Smooth muscle cell of the pulmonary artery (primary cell): ENCODE measurements around the gene NEDD1. TPM values are rescaled to one million over a fixed set of nuclear protein-coding genes. Genes with fewer than 3 reads are reported as not detected.

Source experiments
- total RNA-seq: library from RNA; depleted of rRNA; stranded (reverse); fragments of >200 nt; gene quantifications from 2 replicates; pipeline ENCODE4 v1.2.3, GENCODE V29; 2014

Gene NEDD1, protein sequence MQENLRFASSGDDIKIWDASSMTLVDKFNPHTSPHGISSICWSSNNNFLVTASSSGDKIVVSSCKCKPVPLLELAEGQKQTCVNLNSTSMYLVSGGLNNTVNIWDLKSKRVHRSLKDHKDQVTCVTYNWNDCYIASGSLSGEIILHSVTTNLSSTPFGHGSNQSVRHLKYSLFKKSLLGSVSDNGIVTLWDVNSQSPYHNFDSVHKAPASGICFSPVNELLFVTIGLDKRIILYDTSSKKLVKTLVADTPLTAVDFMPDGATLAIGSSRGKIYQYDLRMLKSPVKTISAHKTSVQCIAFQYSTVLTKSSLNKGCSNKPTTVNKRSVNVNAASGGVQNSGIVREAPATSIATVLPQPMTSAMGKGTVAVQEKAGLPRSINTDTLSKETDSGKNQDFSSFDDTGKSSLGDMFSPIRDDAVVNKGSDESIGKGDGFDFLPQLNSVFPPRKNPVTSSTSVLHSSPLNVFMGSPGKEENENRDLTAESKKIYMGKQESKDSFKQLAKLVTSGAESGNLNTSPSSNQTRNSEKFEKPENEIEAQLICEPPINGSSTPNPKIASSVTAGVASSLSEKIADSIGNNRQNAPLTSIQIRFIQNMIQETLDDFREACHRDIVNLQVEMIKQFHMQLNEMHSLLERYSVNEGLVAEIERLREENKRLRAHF
- 30.4 and 31.1 TPM in 2 replicates for total RNA-seq

DNA sequence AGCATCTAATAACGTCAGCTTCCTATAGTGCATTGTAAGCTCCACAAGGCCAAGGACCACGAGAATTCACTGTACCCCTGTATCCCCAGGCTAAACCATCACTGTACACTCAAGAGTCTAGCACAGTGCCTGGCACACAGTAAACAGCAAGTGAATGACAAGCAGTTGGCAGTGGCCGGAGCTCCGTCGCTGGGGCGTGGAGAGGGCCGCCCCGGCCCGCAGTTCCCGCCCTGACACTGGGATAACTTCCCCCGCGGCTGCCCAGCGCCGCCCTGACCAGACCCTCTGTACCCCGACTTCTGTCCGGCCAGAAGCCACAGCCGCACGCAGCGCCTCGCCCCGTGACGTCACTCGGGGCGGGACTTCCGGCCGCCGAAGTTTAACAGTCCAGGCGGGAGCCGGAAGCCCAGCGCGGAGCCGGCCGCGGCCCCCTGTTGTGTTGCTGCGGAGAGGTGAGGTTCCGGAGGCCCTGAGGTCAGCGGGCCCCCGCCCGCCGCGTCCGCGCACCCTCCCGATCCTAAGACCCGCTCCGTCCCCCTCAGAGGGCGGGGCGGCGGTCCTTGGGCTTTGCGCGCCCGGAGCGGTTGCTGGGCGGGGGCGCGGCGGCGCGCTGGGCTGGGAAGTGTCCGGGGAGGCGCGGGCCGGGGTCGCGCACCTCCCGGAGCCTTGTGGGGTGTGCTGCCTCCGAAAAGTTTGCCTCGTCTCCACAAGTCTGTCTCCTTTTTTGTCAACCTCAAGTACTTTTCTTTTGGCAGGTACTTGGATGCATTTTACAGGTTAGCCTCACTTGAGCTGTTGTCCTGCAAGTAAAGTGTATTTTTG, at the start of gene NEDD1:
Gene NEDD1 (plus strand): TSS at position 409 of the 822 bp plus-strand sequence. CDS start 2,503 bp downstream, outside the sequence.

